NT2/D1 (cell line): ENCODE measurements around the gene PDE11A.

ENCODE experiments used
- DNase-seq: peaks from one replicate; pipeline ENCODE4 v3.0.0-alpha.2; 2011; ENCODE audit warnings: low read depth, low spot score
- H3K27me3 ChIP-seq: 2 replicates; pipeline ENCODE4 v1.6.0; 2011; ENCODE audit warnings: mild to moderate bottlenecking; ENCODE audit not compliant: insufficient read length, insufficient read depth
- H3K36me3 ChIP-seq: 2 replicates; pipeline ENCODE4 v1.6.1; 2011; ENCODE audit warnings: mild to moderate bottlenecking, low read length, mixed read lengths; ENCODE audit not compliant: insufficient read depth, insufficient read length
- H3K4me1 ChIP-seq: 2 replicates; pipeline ENCODE4 v1.5.1; 2011; ENCODE audit not compliant: insufficient read depth, insufficient read length
- H3K4me3 ChIP-seq: 2 replicates; pipeline ENCODE4 v1.5.1; 2011; ENCODE audit warnings: low read depth; ENCODE audit not compliant: insufficient read length
- H3K9ac ChIP-seq: 2 replicates; pipeline ENCODE4 v1.6.0; 2011; ENCODE audit warnings: low read depth; ENCODE audit not compliant: insufficient read length
- H3K9me3 ChIP-seq: 2 replicates; pipeline ENCODE4 v1.5.1; 2011; ENCODE audit warnings: mild to moderate bottlenecking, low read length; ENCODE audit not compliant: insufficient read depth
- SUZ12 ChIP-seq: IDR thresholded peaks from 2 replicates; pipeline ENCODE4 v1.6.1; 2011; ENCODE audit not compliant: insufficient read length, insufficient read depth; ENCODE audit errors: extremely low read depth
- YY1 ChIP-seq: IDR thresholded peaks from 2 replicates; pipeline ENCODE4 v1.6.1; 2011; ENCODE audit not compliant: insufficient read length, insufficient read depth
- ZNF274 ChIP-seq: IDR thresholded peaks from 2 replicates; pipeline ENCODE4 v1.6.1; 2011; ENCODE audit warnings: mild to moderate bottlenecking, low read depth, low read length

Gene PDE11A

DNA sequence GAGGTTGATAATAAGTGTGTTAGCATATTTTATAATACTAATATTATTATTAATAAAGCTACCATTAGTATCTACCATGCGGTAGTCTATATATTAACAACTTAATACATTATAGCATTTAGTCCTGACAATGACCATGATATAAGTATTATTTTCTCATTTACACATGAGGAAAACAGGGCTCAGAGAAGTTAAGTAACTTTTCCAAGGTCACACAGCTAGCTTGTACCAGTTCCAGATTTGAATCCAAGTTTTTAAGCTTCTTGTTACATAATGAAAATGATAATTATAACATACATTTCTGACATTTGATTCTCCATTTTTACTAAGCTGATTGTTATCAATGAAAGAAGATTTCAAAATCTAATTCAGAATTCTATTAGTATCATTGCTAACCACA is 369.4 kb downstream of the PDE11A start:
- H3K4me3 ChIP-seq, result no peak overlapping the region
- H3K27me3 ChIP-seq, result no peaks in the 10 kb centered on the region
- no peak overlapping the region for H3K9ac ChIP-seq
- H3K9me3 ChIP-seq, result no peaks in the 10 kb centered on the region
- no peaks in the 10 kb centered on the region for H3K4me1 ChIP-seq
- H3K36me3 ChIP-seq, result no peaks in the 10 kb centered on the region
- DNase-seq, result no peak
- no peak for TF ChIP-seq SUZ12
- no peak for TF ChIP-seq ZNF274
- TF ChIP-seq YY1, result no peak

DNA sequence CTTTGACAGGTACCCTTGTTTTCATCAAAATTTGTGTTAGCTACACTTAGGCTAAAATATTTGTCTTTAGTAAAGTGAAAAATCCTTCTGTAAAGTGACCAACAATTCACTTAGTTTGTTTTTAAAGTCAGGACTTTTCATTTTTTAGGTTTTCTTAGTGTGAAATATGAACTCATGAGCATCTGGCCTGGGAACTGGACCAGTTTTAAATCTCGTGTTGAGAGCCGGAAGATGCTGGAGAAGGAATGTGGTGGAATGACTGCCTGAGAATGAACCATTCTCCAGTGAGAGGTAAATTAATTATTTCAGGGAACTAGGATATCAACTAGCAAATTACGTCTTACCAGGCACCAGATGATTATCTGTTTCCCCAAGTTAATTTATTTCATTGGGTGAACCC is 374.3 kb downstream of the PDE11A start:
- Histone ChIP-seq H3K9me3 (no peaks in the 10 kb centered on the region), H3K9ac (no peak overlapping the region), H3K4me3 (no peak overlapping the region), H3K27me3 (no peaks in the 10 kb centered on the region), H3K36me3 (no peaks in the 10 kb centered on the region), H3K4me1 (no peaks in the 10 kb centered on the region)
- no peak for DNase-seq
- no peak for TF ChIP-seq ZNF274
- no peak for TF ChIP-seq YY1
- no peak for TF ChIP-seq SUZ12

DNA sequence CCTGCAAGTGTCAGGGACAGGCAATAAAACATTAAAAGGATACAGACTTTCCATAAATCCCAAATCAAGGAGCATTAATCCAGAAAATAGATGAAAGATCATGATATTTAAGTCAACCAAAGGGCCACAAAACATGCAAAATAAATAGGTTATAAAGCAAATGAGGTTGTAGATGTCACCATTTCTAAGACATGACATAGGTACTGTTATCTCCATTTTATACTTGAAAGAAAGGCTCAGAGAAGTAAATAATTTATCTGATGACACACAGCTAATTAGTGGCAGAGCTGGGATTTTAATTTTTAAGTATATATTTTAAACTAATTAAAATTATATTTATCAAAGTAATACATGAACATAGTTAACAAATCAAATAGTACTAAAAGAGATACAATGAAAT is 378.2 kb downstream of the PDE11A start:
- no peak for DNase-seq

DNA sequence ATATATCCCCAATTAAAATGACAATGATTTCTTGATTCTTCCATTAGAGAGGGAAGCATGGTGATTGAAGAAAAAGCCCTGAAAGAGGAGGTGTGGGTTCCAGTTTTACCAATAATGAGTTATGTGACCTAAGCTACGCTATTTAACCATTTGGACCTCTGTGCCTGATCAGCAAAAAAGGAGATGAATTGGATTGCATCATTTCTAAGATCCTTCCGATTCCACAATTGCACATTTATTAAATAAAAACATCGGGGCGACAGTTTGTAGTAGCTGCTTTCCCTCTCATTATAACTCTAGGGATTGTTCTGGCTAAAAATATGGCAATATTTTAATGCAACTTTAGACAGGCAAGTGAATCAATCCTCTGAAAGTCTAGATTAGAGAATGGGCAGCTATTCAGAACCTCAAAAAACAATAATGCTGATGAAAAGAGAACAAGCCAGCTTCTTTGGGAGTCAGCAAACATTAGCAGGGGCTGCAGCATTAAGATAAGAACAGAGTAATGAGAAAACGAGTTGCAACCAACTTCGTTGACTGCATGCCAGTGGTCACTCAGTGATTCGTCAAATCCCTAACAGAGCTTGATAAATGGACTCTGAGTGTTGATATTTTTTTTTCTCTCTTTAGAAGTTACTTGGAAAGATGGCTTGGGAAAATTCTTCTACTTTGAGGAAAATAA is 378.8 kb downstream of the PDE11A start:
- DNase-seq, result no peak
- TF ChIP-seq YY1 (no peak), SUZ12 (no peak)
- no peaks in the 10 kb centered on the region for H3K27me3 ChIP-seq
- H3K4me1 ChIP-seq, result no peaks in the 10 kb centered on the region
- H3K9me3 ChIP-seq, result no peaks in the 10 kb centered on the region
- no peak overlapping the region for H3K9ac ChIP-seq
- H3K4me3 ChIP-seq, result no peak overlapping the region
- H3K36me3 ChIP-seq, result no peaks in the 10 kb centered on the region

More for the DNA sequence above, 378.2 kb downstream of the PDE11A start:
- no peaks in the 10 kb centered on the region for H3K36me3 ChIP-seq
- H3K9ac ChIP-seq, result no peak overlapping the region
- H3K27me3 ChIP-seq, result no peaks in the 10 kb centered on the region
- no peak for TF ChIP-seq SUZ12
- no peak for TF ChIP-seq ZNF274
- TF ChIP-seq YY1, result no peak
- H3K4me3 ChIP-seq, result no peak overlapping the region
- H3K9me3 ChIP-seq, result no peaks in the 10 kb centered on the region
- no peaks in the 10 kb centered on the region for H3K4me1 ChIP-seq

DNA sequence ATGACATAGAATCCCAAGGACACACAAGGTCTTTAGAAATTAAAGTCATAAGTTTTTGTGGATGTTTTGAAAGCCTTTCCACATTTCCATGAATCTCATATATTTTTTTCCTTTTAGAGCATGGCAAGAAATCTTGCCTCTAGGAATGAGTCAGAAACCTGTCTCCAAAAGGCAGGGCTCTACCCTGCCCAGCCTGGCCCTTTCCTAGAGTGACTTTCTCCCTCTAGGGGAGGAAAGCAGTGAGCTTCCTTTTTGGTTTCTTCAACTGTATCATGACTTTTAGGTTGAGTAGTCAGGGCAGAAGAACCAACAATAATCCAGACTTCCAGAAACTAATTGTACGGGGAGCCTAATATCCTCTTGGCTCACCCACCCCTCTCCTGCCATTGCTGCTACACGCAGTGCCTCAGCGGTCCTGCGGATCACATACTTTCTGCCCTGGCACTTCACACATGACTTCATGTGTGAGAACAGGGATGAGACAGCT is 379.8 kb downstream of the PDE11A start:
- Histone ChIP-seq H3K27me3 (no peaks in the 10 kb centered on the region), H3K9ac (no peak overlapping the region), H3K4me3 (no peak overlapping the region), H3K4me1 (no peaks in the 10 kb centered on the region), H3K9me3 (no peaks in the 10 kb centered on the region), H3K36me3 (no peaks in the 10 kb centered on the region)
- DNase-seq, result no peak
- TF ChIP-seq YY1 (no peak), SUZ12 (no peak), ZNF274 (no peak)

DNA sequence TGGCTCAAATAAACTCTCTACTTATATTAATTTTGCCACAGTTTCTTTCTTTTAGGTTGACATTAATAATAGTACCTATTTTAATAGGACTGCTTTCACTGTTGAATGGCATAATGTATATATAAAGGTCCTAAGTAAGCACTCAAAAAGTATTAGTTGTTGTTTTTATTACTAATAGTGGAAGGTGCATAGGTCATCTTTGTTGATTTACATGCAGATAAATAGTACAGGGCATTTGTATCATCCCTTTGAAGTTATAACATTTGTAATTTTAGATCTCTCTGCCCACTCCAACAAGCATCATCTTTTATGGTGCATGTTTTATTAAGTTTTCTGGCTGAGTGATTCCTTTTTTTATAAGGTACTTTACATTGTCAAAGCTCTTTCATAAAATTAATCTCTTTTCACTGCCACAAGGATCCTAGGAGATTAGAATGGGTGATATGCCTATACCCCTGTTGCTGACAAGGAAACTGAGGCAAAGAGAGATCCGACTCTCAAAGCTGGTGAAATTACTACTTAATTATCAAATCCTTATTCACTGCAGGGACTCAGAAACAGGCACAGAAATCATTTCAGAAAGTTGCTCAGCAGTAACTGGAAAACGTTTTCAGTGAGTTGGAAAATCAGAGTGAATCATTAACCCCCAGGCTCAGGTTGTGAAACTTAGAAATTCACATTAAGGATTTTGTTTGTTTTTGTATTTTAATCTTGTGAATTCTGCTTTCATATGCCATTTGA is 380.4 kb downstream of the PDE11A start:
- H3K9me3 ChIP-seq, result no peaks in the 10 kb centered on the region
- no peaks in the 10 kb centered on the region for H3K4me1 ChIP-seq
- no peaks in the 10 kb centered on the region for H3K27me3 ChIP-seq
- H3K36me3 ChIP-seq, result no peaks in the 10 kb centered on the region
- H3K9ac ChIP-seq, result no peak overlapping the region
- no peak overlapping the region for H3K4me3 ChIP-seq
- TF ChIP-seq ZNF274, result no peak
- TF ChIP-seq SUZ12, result no peak
- no peak for TF ChIP-seq YY1
- no peak for DNase-seq

DNA sequence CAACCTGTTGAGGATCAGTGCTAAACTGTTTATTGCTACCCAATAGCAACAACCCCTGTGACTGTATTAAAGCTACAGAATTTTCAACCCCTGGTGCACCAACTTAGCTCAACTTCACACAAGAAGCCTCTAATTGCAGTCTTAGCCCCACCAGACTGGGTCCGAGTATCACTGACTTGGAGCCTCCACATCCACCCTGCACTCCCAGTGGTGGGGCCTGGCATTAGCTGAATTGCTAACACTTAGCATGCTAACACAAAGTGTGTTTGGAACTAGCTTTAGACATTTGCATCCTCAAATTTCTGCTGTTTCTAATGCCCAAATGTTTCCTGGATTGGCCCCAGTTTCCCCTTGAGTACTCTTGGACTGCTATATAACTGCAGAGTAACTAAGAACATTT is 381.4 kb downstream of the PDE11A start:
- no peaks in the 10 kb centered on the region for H3K27me3 ChIP-seq
- no peak for DNase-seq
- H3K36me3 ChIP-seq, result no peaks in the 10 kb centered on the region
- no peak overlapping the region for H3K4me3 ChIP-seq
- TF ChIP-seq YY1 (no peak), SUZ12 (no peak), ZNF274 (no peak)
- no peaks in the 10 kb centered on the region for H3K9me3 ChIP-seq
- no peaks in the 10 kb centered on the region for H3K4me1 ChIP-seq
- H3K9ac ChIP-seq, result no peak overlapping the region

DNA sequence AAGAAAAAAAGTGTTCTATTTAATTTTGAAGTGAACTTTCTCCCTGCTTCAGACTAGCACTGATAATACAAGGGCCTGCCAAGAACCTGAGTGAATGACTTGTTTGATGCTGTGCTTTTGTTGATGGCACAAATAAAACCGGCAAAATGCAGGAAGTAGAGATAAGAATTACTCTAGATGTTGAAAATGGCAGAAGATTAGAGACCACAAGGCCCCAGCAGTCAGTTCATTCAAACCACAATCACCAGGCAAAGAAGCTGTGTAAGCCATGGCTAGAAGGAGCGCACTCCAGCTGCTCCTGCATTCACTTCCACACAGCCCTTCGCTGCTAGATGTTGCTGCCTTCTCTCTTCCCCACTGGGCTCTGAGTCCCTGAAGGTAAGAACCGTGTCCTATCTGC is 383.0 kb downstream of the PDE11A start:
- Histone ChIP-seq H3K9me3 (no peaks in the 10 kb centered on the region), H3K27me3 (no peaks in the 10 kb centered on the region), H3K4me1 (no peaks in the 10 kb centered on the region), H3K9ac (no peak overlapping the region), H3K36me3 (no peaks in the 10 kb centered on the region), H3K4me3 (no peak overlapping the region)
- no peak for DNase-seq
- TF ChIP-seq YY1 (no peak), SUZ12 (no peak), ZNF274 (no peak)
